ENCODE results near the gene FGF1. TPM values are rescaled to one million over a fixed set of nuclear protein-coding genes. Genes with fewer than 3 reads are reported as not detected.

The FGF1 gene
- total and polyA plus RNA-seq, 4 donors, result 25.6 to 57.7 (median 39.2) TPM

DNA sequence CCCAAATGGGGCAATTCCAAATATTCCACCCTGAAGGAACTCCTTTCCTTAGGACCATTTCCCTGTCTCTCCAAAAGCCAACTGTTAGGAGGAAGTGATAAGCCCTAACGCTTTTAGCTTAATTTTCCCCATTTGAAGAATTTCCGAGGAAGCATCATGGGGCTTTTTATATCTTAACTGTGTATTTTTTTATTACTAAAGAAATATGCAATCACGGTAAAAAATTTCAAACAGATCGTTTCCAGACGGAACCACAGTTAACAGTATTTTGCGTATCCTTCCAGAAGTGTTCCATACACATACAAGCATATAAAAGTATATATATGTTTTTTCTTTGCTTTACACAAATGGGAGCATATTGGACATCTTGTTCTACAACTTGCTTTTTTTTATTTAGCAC, 133.8 kb downstream of the FGF1 start:
- peaks cover 13% of the 10 kb centered on the region for H3K4me1 ChIP-seq (ENCODE audit: control insufficient read depth, insufficient read depth, low read length)
- H3K27ac ChIP-seq (ENCODE audit: low read depth, low read length), result peak overlapping the region; percentile 29
- peaks cover 4% of the 10 kb centered on the region for H3K27me3 ChIP-seq (ENCODE audit: control insufficient read depth, insufficient read depth, low read length)
- DNase-seq (ENCODE audit: low read depth in 4 of 6, low spot score in 6 of 6), result peak in 1 of 6 donors; percentile 58
- no peaks in the 10 kb centered on the region for H3K36me3 ChIP-seq (ENCODE audit: control insufficient read depth, insufficient read depth, low read length)
- no CpG with 5 or more reads among the region's 6 CpGs for WGBS (ENCODE audit: insufficient coverage)
- H3K4me3 ChIP-seq (ENCODE audit: low read depth, low read length), result no peak overlapping the region
- H3K9me3 ChIP-seq (ENCODE audit: control insufficient read depth, insufficient read depth, low read length), result no peaks in the 10 kb centered on the region

- WGBS (ENCODE audit: insufficient coverage), result 3% methylated on average over 30 of the region's 31 CpGs
- peak in 2 of 6 donors; percentile 37 to 63 for DNase-seq (ENCODE audit: low read depth in 4 of 6, low spot score in 6 of 6)
- Histone ChIP-seq H3K4me1 (ENCODE audit: control insufficient read depth, insufficient read depth, low read length) (peaks cover 13% of the 10 kb centered on the region), H3K27ac (ENCODE audit: low read depth, low read length) (peak overlapping the region; percentile 29), H3K27me3 (ENCODE audit: control insufficient read depth, insufficient read depth, low read length) (peaks cover 4% of the 10 kb centered on the region), H3K9me3 (ENCODE audit: control insufficient read depth, insufficient read depth, low read length) (no peaks in the 10 kb centered on the region), H3K36me3 (ENCODE audit: control insufficient read depth, insufficient read depth, low read length) (no peaks in the 10 kb centered on the region), H3K4me3 (ENCODE audit: low read depth, low read length) (peak overlapping the region; percentile 37)
Observed at GRCh38 chr5:142551338-142552067, 134.4 kb downstream of the FGF1 start.

DNA sequence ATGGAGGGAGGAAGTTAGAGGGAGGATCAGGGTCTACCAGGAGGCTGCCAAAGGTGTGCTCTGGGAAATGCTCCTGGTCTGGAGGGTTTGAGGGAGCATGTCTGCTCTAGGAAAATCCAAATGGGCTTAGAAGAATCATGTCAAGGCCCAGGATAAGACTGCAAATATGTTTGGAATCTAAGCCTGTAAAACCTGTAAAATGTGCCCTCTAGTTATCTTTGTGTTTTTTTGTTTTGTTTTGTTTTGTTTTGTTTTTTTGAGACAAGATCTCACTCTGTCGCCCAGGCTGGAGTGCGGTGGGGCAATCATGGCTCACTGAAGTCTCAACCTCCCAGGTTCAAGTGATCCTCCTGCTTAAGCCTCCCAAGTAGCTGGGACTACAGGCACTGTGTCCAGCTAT, 135.4 kb downstream of the FGF1 start:
- peaks cover 4% of the 10 kb centered on the region for H3K27me3 ChIP-seq (ENCODE audit: control insufficient read depth, insufficient read depth, low read length)
- WGBS (ENCODE audit: insufficient coverage), result 100% methylated on average over 2 of the region's 2 CpGs
- no peaks in the 10 kb centered on the region for H3K36me3 ChIP-seq (ENCODE audit: control insufficient read depth, insufficient read depth, low read length)

GRCh38 chr5:142549834-142550233, 136.1 kb downstream of the FGF1 start:
- Histone ChIP-seq H3K27me3 (ENCODE audit: control insufficient read depth, insufficient read depth, low read length) (peaks cover 4% of the 10 kb centered on the region), H3K4me1 (ENCODE audit: control insufficient read depth, insufficient read depth, low read length) (peaks cover 15% of the 10 kb centered on the region), H3K27ac (ENCODE audit: low read depth, low read length) (no peak overlapping the region), H3K4me3 (ENCODE audit: low read depth, low read length) (no peak overlapping the region), H3K36me3 (ENCODE audit: control insufficient read depth, insufficient read depth, low read length) (no peaks in the 10 kb centered on the region), H3K9me3 (ENCODE audit: control insufficient read depth, insufficient read depth, low read length) (no peaks in the 10 kb centered on the region)
- DNase-seq (ENCODE audit: low read depth in 4 of 6, low spot score in 6 of 6), result no peak
- 86% methylated on average over 2 of the region's 2 CpGs for WGBS (ENCODE audit: insufficient coverage)

More for the DNA sequence above, 135.4 kb downstream of the FGF1 start:
- no peak for DNase-seq (ENCODE audit: low read depth in 4 of 6, low spot score in 6 of 6)
- H3K9me3 ChIP-seq (ENCODE audit: control insufficient read depth, insufficient read depth, low read length), result no peaks in the 10 kb centered on the region
- no peak overlapping the region for H3K4me3 ChIP-seq (ENCODE audit: low read depth, low read length)
- peaks cover 13% of the 10 kb centered on the region for H3K4me1 ChIP-seq (ENCODE audit: control insufficient read depth, insufficient read depth, low read length)
- H3K27ac ChIP-seq (ENCODE audit: low read depth, low read length), result no peak overlapping the region

- peaks cover 16% of the 10 kb centered on the region for H3K4me1 ChIP-seq (ENCODE audit: control insufficient read depth, insufficient read depth, low read length)
- H3K9me3 ChIP-seq (ENCODE audit: control insufficient read depth, insufficient read depth, low read length), result no peaks in the 10 kb centered on the region
- no peaks in the 10 kb centered on the region for H3K36me3 ChIP-seq (ENCODE audit: control insufficient read depth, insufficient read depth, low read length)
- DNase-seq (ENCODE audit: low read depth in 4 of 6, low spot score in 6 of 6), result peak; percentile 59 to 94 (median 74)
- 12% methylated on average over 4 of the region's 5 CpGs for WGBS (ENCODE audit: insufficient coverage)
- H3K4me3 ChIP-seq (ENCODE audit: low read depth, low read length), result no peak overlapping the region
- peak overlapping the region; percentile 15 for H3K27ac ChIP-seq (ENCODE audit: low read depth, low read length)
- H3K27me3 ChIP-seq (ENCODE audit: control insufficient read depth, insufficient read depth, low read length), result peaks cover 4% of the 10 kb centered on the region
Observed at GRCh38 chr5:142548739-142549275, 137.1 kb downstream of the FGF1 start.

- H3K27ac ChIP-seq (ENCODE audit: low read depth, low read length), result no peak overlapping the region
- no peak for DNase-seq (ENCODE audit: low read depth in 4 of 6, low spot score in 6 of 6)
- H3K4me3 ChIP-seq (ENCODE audit: low read depth, low read length), result no peak overlapping the region
- H3K9me3 ChIP-seq (ENCODE audit: control insufficient read depth, insufficient read depth, low read length), result no peaks in the 10 kb centered on the region
- H3K36me3 ChIP-seq (ENCODE audit: control insufficient read depth, insufficient read depth, low read length), result no peaks in the 10 kb centered on the region
- H3K27me3 ChIP-seq (ENCODE audit: control insufficient read depth, insufficient read depth, low read length), result peaks cover 4% of the 10 kb centered on the region
- 48% methylated on average over 2 of the region's 9 CpGs for WGBS (ENCODE audit: insufficient coverage)
- H3K4me1 ChIP-seq (ENCODE audit: control insufficient read depth, insufficient read depth, low read length), result peaks cover 16% of the 10 kb centered on the region
Observed at GRCh38 chr5:142547445-142548380, 138.2 kb downstream of the FGF1 start.

- H3K4me1 ChIP-seq (ENCODE audit: control insufficient read depth, insufficient read depth, low read length), result peaks cover 7% of the 10 kb centered on the region
- H3K27ac ChIP-seq (ENCODE audit: low read depth, low read length), result no peak overlapping the region
- H3K9me3 ChIP-seq (ENCODE audit: control insufficient read depth, insufficient read depth, low read length), result no peaks in the 10 kb centered on the region
- no CpG with 5 or more reads among the region's 3 CpGs for WGBS (ENCODE audit: insufficient coverage)
- no peaks in the 10 kb centered on the region for H3K27me3 ChIP-seq (ENCODE audit: control insufficient read depth, insufficient read depth, low read length)
- no peak for DNase-seq (ENCODE audit: low read depth in 4 of 6, low spot score in 6 of 6)
- H3K36me3 ChIP-seq (ENCODE audit: control insufficient read depth, insufficient read depth, low read length), result no peaks in the 10 kb centered on the region
- H3K4me3 ChIP-seq (ENCODE audit: low read depth, low read length), result no peak overlapping the region
Observed at GRCh38 chr5:142545650-142546322, 140.1 kb downstream of the FGF1 start.

- Histone ChIP-seq H3K4me1 (ENCODE audit: control insufficient read depth, insufficient read depth, low read length) (peaks cover 7% of the 10 kb centered on the region), H3K27me3 (ENCODE audit: control insufficient read depth, insufficient read depth, low read length) (no peaks in the 10 kb centered on the region), H3K9me3 (ENCODE audit: control insufficient read depth, insufficient read depth, low read length) (no peaks in the 10 kb centered on the region), H3K27ac (ENCODE audit: low read depth, low read length) (no peak overlapping the region), H3K36me3 (ENCODE audit: control insufficient read depth, insufficient read depth, low read length) (no peaks in the 10 kb centered on the region), H3K4me3 (ENCODE audit: low read depth, low read length) (no peak overlapping the region)
- 31% methylated on average over 2 of the region's 3 CpGs for WGBS (ENCODE audit: insufficient coverage)
- peak in 1 of 6 donors; percentile 38 for DNase-seq (ENCODE audit: low read depth in 4 of 6, low spot score in 6 of 6)
Observed at GRCh38 chr5:142544946-142545649, 140.8 kb downstream of the FGF1 start.
